Measurements from ENCODE around the gene VCAN. TPM values are rescaled to one million over a fixed set of nuclear protein-coding genes. Genes with fewer than 3 reads are reported as not detected.

Gene VCAN
- total RNA-seq, 1 donor from 2014 or later: 333 TPM

- intact Hi-C loops (cut with DNase I): no loop called here
- peaks cover 0 to 4% of the 10 kb centered on the region in 2 donors for H3K4me1 ChIP-seq
Measured at GRCh38 chr5:83482961-83483360, 11.4 kb downstream of the VCAN start.

GRCh38 chr5:83484294-83484693, 12.8 kb downstream of the VCAN start:
- Histone ChIP-seq H3K4me1 (peaks cover 0 to 2% of the 10 kb centered on the region in 2 donors), H3K27me3 (no peaks in the 10 kb centered on the region), H3K36me3 (peaks cover 11 to 36% of the 10 kb centered on the region in 2 donors), H3K27ac (no peak overlapping the region), H3K4me3 (no peak overlapping the region), H3K9me3 (no peaks in the 10 kb centered on the region)
- DNase-seq (ENCODE audit: low spot score in 2 of 2): no peak
- intact Hi-C loops (cut with DNase I): no loop called here
- TF ChIP-seq CTCF (IDR thresholded peaks at IDR 0.05): no peak

More at GRCh38 chr5:83482961-83483360, 11.4 kb downstream of the VCAN start:
- TF ChIP-seq CTCF (IDR thresholded peaks at IDR 0.05): no peak
- H3K27me3 ChIP-seq: no peaks in the 10 kb centered on the region
- no peaks in the 10 kb centered on the region for H3K9me3 ChIP-seq
- H3K27ac ChIP-seq: no peak overlapping the region
- H3K36me3 ChIP-seq: peaks cover 11 to 36% of the 10 kb centered on the region in 2 donors
- DNase-seq (ENCODE audit: low spot score in 2 of 2): no peak
- H3K4me3 ChIP-seq: no peak overlapping the region

GRCh38 chr5:83485842-83486241, 14.3 kb downstream of the VCAN start:
- no peaks in the 10 kb centered on the region for H3K27me3 ChIP-seq
- TF ChIP-seq CTCF (IDR thresholded peaks at IDR 0.05): no peak
- DNase-seq (ENCODE audit: low spot score in 2 of 2): no peak
- H3K9me3 ChIP-seq: no peaks in the 10 kb centered on the region
- H3K4me3 ChIP-seq: no peak overlapping the region
- intact Hi-C loops (cut with DNase I): no loop called here
- peaks cover 17 to 46% of the 10 kb centered on the region in 2 donors for H3K36me3 ChIP-seq
- no peak overlapping the region for H3K27ac ChIP-seq
- no peaks in the 10 kb centered on the region for H3K4me1 ChIP-seq

- no peak for TF ChIP-seq CTCF (IDR thresholded peaks at IDR 0.05)
- intact Hi-C loops (cut with DNase I): no loop called here
- no peaks in the 10 kb centered on the region for H3K9me3 ChIP-seq
- no peaks in the 10 kb centered on the region for H3K4me1 ChIP-seq
- H3K36me3 ChIP-seq: peaks cover 21 to 57% of the 10 kb centered on the region in 2 donors
- no peak for DNase-seq (ENCODE audit: low spot score in 2 of 2)
- H3K27me3 ChIP-seq: no peaks in the 10 kb centered on the region
- H3K4me3 ChIP-seq: no peak overlapping the region
- no peak overlapping the region for H3K27ac ChIP-seq
Measured at GRCh38 chr5:83487155-83487554, 15.6 kb downstream of the VCAN start.

GRCh38 chr5:83488271-83488670, 16.7 kb downstream of the VCAN start:
- H3K36me3 ChIP-seq: peaks cover 27 to 60% of the 10 kb centered on the region in 2 donors
- intact Hi-C loops (cut with DNase I): no loop called here
- TF ChIP-seq CTCF (IDR thresholded peaks at IDR 0.05): no peak
- H3K9me3 ChIP-seq: no peaks in the 10 kb centered on the region
- H3K4me1 ChIP-seq: no peaks in the 10 kb centered on the region
- H3K4me3 ChIP-seq: no peak overlapping the region
- no peaks in the 10 kb centered on the region for H3K27me3 ChIP-seq
- no peak overlapping the region for H3K27ac ChIP-seq
- no peak for DNase-seq (ENCODE audit: low spot score in 2 of 2)

- Histone ChIP-seq H3K27me3 (no peaks in the 10 kb centered on the region), H3K27ac (no peak overlapping the region), H3K9me3 (no peaks in the 10 kb centered on the region), H3K4me1 (no peaks in the 10 kb centered on the region), H3K4me3 (no peak overlapping the region), H3K36me3 (peaks cover 28 to 61% of the 10 kb centered on the region in 2 donors)
- DNase-seq (ENCODE audit: low spot score in 2 of 2): no peak
- intact Hi-C loops (cut with DNase I): no loop called here
- no peak for TF ChIP-seq CTCF (IDR thresholded peaks at IDR 0.05)
Measured at GRCh38 chr5:83488821-83489220, 17.3 kb downstream of the VCAN start.

Data from ascending aorta (tissue), 2 donors.